MCF 10A (cell line): ENCODE results near the gene ZNF665. TPM values are rescaled to one million over a fixed set of nuclear protein-coding genes. Genes with fewer than 3 reads are reported as not detected.
"Not testable (repeated sequence)": the region's sequence is repeated elsewhere in the genome, so short reads cannot be mapped to it uniquely, and the experiment has no call there.

Source experiments
- BruUV-seq: library from RNA; stranded (reverse); fragments of 400-500 nt; replicated peaks from 2 replicates; lab custom pipeline; 2021; lab: Mats Ljungman, UMichigan
- CTCF ChIA-PET: fragments of 300-600 bp; sonication (Branson Sonifier 250); formaldehyde crosslinking; extraction: SDS; loops from one replicate; lab custom pipeline; 2021; ENCODE audit warnings: antibody characterized with exemption, inconsistent platforms; lab: Yijun Ruan, JAX
- POLR2A ChIA-PET: fragments of 300-600, 350-650 bp; sonication (Branson Sonifier 250); formaldehyde crosslinking; extraction: SDS; loops from one replicate; lab custom pipeline; 2020; ENCODE audit warnings: antibody characterized with exemption, inconsistent platforms; lab: Yijun Ruan, JAX
- DNase-seq: peaks from one replicate; pipeline ENCODE4 v3.0.0-alpha.2; 2018; ENCODE audit not compliant: unreplicated experiment
- H3K27ac Mint-ChIP-seq: one replicate; pipeline ENCODE4 v1.8.0; 2022; ENCODE audit warnings: mild to moderate bottlenecking, low read depth, mixed read lengths; ENCODE audit not compliant: unreplicated experiment
- H3K27me3 Mint-ChIP-seq: one replicate; pipeline ENCODE4 v1.8.0; 2022; ENCODE audit warnings: mixed read lengths; ENCODE audit not compliant: insufficient read depth, unreplicated experiment
- H3K36me3 Mint-ChIP-seq: one replicate; pipeline ENCODE4 v1.8.0; 2022; ENCODE audit warnings: mild to moderate bottlenecking, moderate library complexity, mixed read lengths; ENCODE audit not compliant: insufficient read depth, unreplicated experiment
- H3K4me1 Mint-ChIP-seq: one replicate; pipeline ENCODE4 v1.8.0; 2022; ENCODE audit warnings: mixed read lengths; ENCODE audit not compliant: insufficient read depth, unreplicated experiment
- H3K4me3 Mint-ChIP-seq: one replicate; pipeline ENCODE4 v1.8.0; 2022; ENCODE audit warnings: mild to moderate bottlenecking, moderate library complexity, mixed read lengths; ENCODE audit not compliant: unreplicated experiment
- H3K9me3 Mint-ChIP-seq: one replicate; pipeline ENCODE4 v1.8.0; 2022; ENCODE audit warnings: mixed read lengths; ENCODE audit not compliant: unreplicated experiment
- CTCF ChIP-seq: fragments of 200-600 bp; IDR thresholded peaks from one replicate; pipeline ENCODE4 v1.8.0; 2022; ENCODE audit warnings: antibody characterized with exemption, mild to moderate bottlenecking; ENCODE audit not compliant: unreplicated experiment
- intact Hi-C: fragments of 100-400 bp; cut with micrococcal nuclease; formaldehyde crosslinking; loops from 2 replicates; pipeline ENCODE4 v1.14.1; 2022
- total RNA-seq: library from RNA; stranded (reverse); gene quantifications from 2 replicates; pipeline ENCODE4 v1.2.3, GENCODE V29; 2022

Gene ZNF665
- total RNA-seq, 1 experiment from 2014 or later = not detected

GRCh38 chr19:53212703-53213320 is 19.7 kb upstream of the ZNF665 start:
- Mint-ChIP-seq H3K27ac (no peak overlapping the region), H3K27me3 (no peaks in the 10 kb centered on the region), H3K4me3 (no peak overlapping the region), H3K36me3 (no peaks in the 10 kb centered on the region), H3K4me1 (no peaks in the 10 kb centered on the region), H3K9me3 (peaks cover 37% of the 10 kb centered on the region)
- POLR2A ChIA-PET = no interaction called here
- no TSS peak for BruUV-seq
- no peak for TF ChIP-seq CTCF
- CTCF ChIA-PET = no interaction called here
- DNase-seq = no peak
- intact Hi-C loops = no loop called here

- H3K36me3 Mint-ChIP-seq, H3K4me1 Mint-ChIP-seq, POLR2A ChIA-PET, DNase-seq, H3K27ac Mint-ChIP-seq, H3K4me3 Mint-ChIP-seq, CTCF ChIA-PET, intact Hi-C loops, BruUV-seq, H3K27me3 Mint-ChIP-seq: not testable (repeated sequence)
- H3K9me3 Mint-ChIP-seq = peaks cover 42% of the 10 kb centered on the region
Observed at GRCh38 chr19:53211554-53211953, 18.4 kb upstream of the ZNF665 start.

GRCh38 chr19:53196777-53197396 is 3.7 kb upstream of the ZNF665 start:
- H3K27ac Mint-ChIP-seq = no peak overlapping the region
- TF ChIP-seq CTCF = no peak
- H3K9me3 Mint-ChIP-seq = peaks cover 16% of the 10 kb centered on the region
- no TSS peak for BruUV-seq
- CTCF ChIA-PET = no interaction called here
- no peaks in the 10 kb centered on the region for H3K4me1 Mint-ChIP-seq
- intact Hi-C loops = no loop called here
- H3K4me3 Mint-ChIP-seq = no peak overlapping the region
- no peaks in the 10 kb centered on the region for H3K36me3 Mint-ChIP-seq
- no peak for DNase-seq
- no peaks in the 10 kb centered on the region for H3K27me3 Mint-ChIP-seq
- POLR2A ChIA-PET = no interaction called here

GRCh38 chr19:53195265-53195903 is 2.2 kb upstream of the ZNF665 start:
- intact Hi-C loops = no loop called here
- Mint-ChIP-seq H3K4me3 (no peak overlapping the region), H3K36me3 (no peaks in the 10 kb centered on the region), H3K9me3 (peaks cover 24% of the 10 kb centered on the region), H3K27ac (no peak overlapping the region), H3K27me3 (no peaks in the 10 kb centered on the region), H3K4me1 (no peaks in the 10 kb centered on the region)
- peak; percentile 69 for TF ChIP-seq CTCF
- BruUV-seq = no TSS peak
- POLR2A ChIA-PET = interaction anchor here (0.7 kb wide), 1 partner anchor 102 kb away, joined by 3 read pairs; no protein-coding TSS in a partner anchor
- CTCF ChIA-PET = interaction anchor here (0.5 to 1.8 kb wide), 20 partner anchors 13 to 855 kb away, joined by 3 to 10 read pairs (median 3); no protein-coding TSS in a partner anchor
- peak; percentile 50 for DNase-seq
